H1 (cell line): ENCODE results near the gene ONECUT3. TPM values are rescaled to one million over a fixed set of nuclear protein-coding genes. Genes with fewer than 3 reads are reported as not detected.

ENCODE experiments used
- CTCF ChIA-PET: fragments of 300-600 bp; sonication (Branson Sonifier 250); formaldehyde crosslinking; loops from one replicate; lab custom pipeline; 2021; ENCODE audit not compliant: partially characterized antibody; lab: Charles Lee
- POLR2A ChIA-PET: fragments of 300-600 bp; sonication (Branson Sonifier 250); formaldehyde crosslinking; loops from one replicate; lab custom pipeline; 2021; ENCODE audit warnings: inconsistent platforms; ENCODE audit not compliant: partially characterized antibody; lab: Charles Lee
- DNase-seq, 2 experiments: peaks; one replicate each; pipeline versions ENCODE4 v3.0.0 to v3.0.0-alpha.2; 2010 to 2022; ENCODE audit warnings: low spot score in 2 of 2, low read depth in 1 of 2, mixed read lengths in 1 of 2
- FAIRE-seq: peaks from 2 replicates; lab custom pipeline; 2011; peaks lifted over from hg19 to GRCh38; lab: Jason Lieb, UNC
- H2AFZ ChIP-seq: 2 replicates; pipeline ENCODE4 v1.8.1; 2012; ENCODE audit warnings: low read length, inconsistent platforms
- H2AK5ac ChIP-seq: 2 replicates; pipeline ENCODE4 v1.6.1; 2013; ENCODE audit warnings: low read depth, low read length
- H2BK120ac ChIP-seq: replicated peaks from 2 replicates; pipeline ENCODE3; 2013; ENCODE audit warnings: low read depth, low read length, inconsistent platforms
- H2BK12ac ChIP-seq: 2 replicates; pipeline ENCODE4 v1.6.1; 2013; ENCODE audit warnings: low read depth, low read length
- H2BK15ac ChIP-seq: 2 replicates; pipeline ENCODE4 v1.6.1; 2013; ENCODE audit warnings: low read length
- H2BK20ac ChIP-seq: 2 replicates; pipeline ENCODE4 v1.6.1; 2013; ENCODE audit warnings: low read length
- H2BK5ac ChIP-seq: 2 replicates; pipeline ENCODE4 v1.6.1; 2013; ENCODE audit warnings: low read depth, low read length
- H3K14ac ChIP-seq: 2 replicates; pipeline ENCODE4 v1.6.1; 2013; ENCODE audit warnings: inconsistent platforms; ENCODE audit not compliant: insufficient read length
- H3K18ac ChIP-seq: 2 replicates; pipeline ENCODE4 v1.6.1; 2013; ENCODE audit warnings: low read length; ENCODE audit errors: extremely low read depth
- H3K23ac ChIP-seq: 2 replicates; pipeline ENCODE4 v1.6.1; 2013; ENCODE audit warnings: inconsistent platforms; ENCODE audit not compliant: insufficient read length
- H3K23me2 ChIP-seq: 2 replicates; pipeline ENCODE4 v1.6.1; 2013; ENCODE audit warnings: low read depth, low read length
- H3K27ac ChIP-seq: 2 replicates; pipeline ENCODE4 v1.6.1; 2011; ENCODE audit warnings: low read depth, low read length, inconsistent platforms
- H3K27me3 ChIP-seq, 4 experiments: replicated peaks in 1 of 4; 1 replicate in 1 of 4; 2 replicates in 3 of 4; pipeline versions ENCODE4 v1.6.1 to v1.8.1; 2011 to 2013; ENCODE audit warnings: low read length in 3 of 4, mild to moderate bottlenecking in 3 of 4, inconsistent platforms in 2 of 4, mixed read lengths in 2 of 4, moderate library complexity in 1 of 4; ENCODE audit not compliant: control insufficient read depth in 3 of 4, insufficient read depth in 3 of 4; ENCODE audit errors: extremely low read depth in 1 of 4
- H3K36me3 ChIP-seq, 4 experiments: 2 replicates each; pipeline versions ENCODE4 v1.6.1 to v1.8.1; 2011 to 2013; ENCODE audit warnings: mild to moderate bottlenecking in 4 of 4, low read length in 3 of 4, moderate library complexity in 2 of 4, control low read depth in 1 of 4, inconsistent platforms in 1 of 4; ENCODE audit not compliant: insufficient read depth in 4 of 4, control insufficient read depth in 2 of 4
- H3K4ac ChIP-seq: replicated peaks from 2 replicates; pipeline ENCODE3; 2013; ENCODE audit warnings: low read length, low read depth, mixed read lengths, inconsistent platforms; ENCODE audit not compliant: insufficient read length
- H3K4me1 ChIP-seq, 4 experiments: replicated peaks in 1 of 4; 1 replicate in 1 of 4; 2 replicates in 3 of 4; pipeline versions ENCODE4 v1.6.1 to v1.8.1; 2011 to 2013; ENCODE audit warnings: low read length in 3 of 4, inconsistent platforms in 2 of 4, mixed read lengths in 1 of 4; ENCODE audit not compliant: insufficient read depth in 4 of 4, control insufficient read depth in 3 of 4
- H3K4me2 ChIP-seq, 2 experiments: 2 replicates each; pipeline versions ENCODE4 v1.6.1 to v1.8.1; 2011 to 2013; ENCODE audit warnings: low read depth in 2 of 2, low read length in 2 of 2, control low read depth in 1 of 2, inconsistent platforms in 1 of 2, mild to moderate bottlenecking in 1 of 2; ENCODE audit not compliant: insufficient read depth in 1 of 2
- H3K4me3 ChIP-seq, 4 experiments: fragments of 200-600, 300-600 bp in 1 of 4; sonication (generic), shearing (Covaris generic), sonication (Bioruptor Twin) in 1 of 4; 2 replicates each; pipeline versions ENCODE4 v1.5.1 to v1.8.1; 2011 to 2016; ENCODE audit warnings: low read length in 4 of 4, low read depth in 3 of 4, control low read depth in 2 of 4, inconsistent platforms in 2 of 4, mild to moderate bottlenecking in 2 of 4, mixed read lengths in 1 of 4, moderate library complexity in 1 of 4; ENCODE audit not compliant: insufficient read depth in 2 of 4; ENCODE audit errors: extremely low read depth in 1 of 4
- H3K56ac ChIP-seq: replicated peaks from 2 replicates; pipeline ENCODE3; 2013; ENCODE audit warnings: low read depth, mild to moderate bottlenecking, mixed read lengths, low read length, inconsistent platforms; ENCODE audit not compliant: insufficient read length
- H3K79me1 ChIP-seq: 2 replicates; pipeline ENCODE4 v1.6.1; 2013; ENCODE audit warnings: low read depth, low read length, control low read depth
- H3K79me2 ChIP-seq, 2 experiments: 2 replicates each; pipeline versions ENCODE4 v1.6.1 to v1.8.1; 2012 to 2013; ENCODE audit warnings: low read length in 2 of 2, mild to moderate bottlenecking in 2 of 2, inconsistent platforms in 1 of 2; ENCODE audit not compliant: insufficient read depth in 2 of 2, control insufficient read depth in 1 of 2
- H3K9ac ChIP-seq, 4 experiments: replicated peaks in 1 of 4; 1 replicate in 1 of 4; 2 replicates in 3 of 4; pipeline versions ENCODE4 v1.6.1 to v1.8.1; 2011 to 2013; ENCODE audit warnings: low read depth in 3 of 4, low read length in 3 of 4, control low read depth in 2 of 4, mild to moderate bottlenecking in 2 of 4, moderate library complexity in 2 of 4, inconsistent platforms in 1 of 4; ENCODE audit errors: extremely low read depth in 1 of 4
- H3K9me3 ChIP-seq, 2 experiments: 2 replicates each; pipeline versions ENCODE4 v1.6.1 to v1.8.1; 2012 to 2013; ENCODE audit warnings: mild to moderate bottlenecking in 2 of 2, moderate library complexity in 2 of 2, control low read depth in 1 of 2, inconsistent platforms in 1 of 2, low read depth in 1 of 2, low read length in 1 of 2, mixed read lengths in 1 of 2; ENCODE audit not compliant: insufficient read depth in 2 of 2
- H4K20me1 ChIP-seq, 2 experiments: replicated peaks in 1 of 2; 2 replicates each; pipeline versions ENCODE3 to v1.8.1; 2011 to 2013; ENCODE audit warnings: inconsistent platforms in 2 of 2, low read length in 2 of 2, mild to moderate bottlenecking in 1 of 2; ENCODE audit not compliant: insufficient read depth in 2 of 2, control insufficient read depth in 1 of 2
- H4K5ac ChIP-seq: 2 replicates; pipeline ENCODE4 v1.6.1; 2013; ENCODE audit warnings: low read length, low read depth, mixed read lengths, inconsistent platforms; ENCODE audit not compliant: insufficient read length
- H4K8ac ChIP-seq: 2 replicates; pipeline ENCODE4 v1.8.0; 2013; ENCODE audit warnings: mild to moderate bottlenecking, moderate library complexity, low read length, inconsistent platforms; ENCODE audit not compliant: insufficient read depth; ENCODE audit errors: extremely low read depth
- H4K91ac ChIP-seq: replicated peaks from 2 replicates; pipeline ENCODE3; 2013; ENCODE audit warnings: low read length, mixed read lengths, inconsistent platforms; ENCODE audit not compliant: insufficient read length
- FOSL1 ChIP-seq: IDR thresholded peaks from 2 replicates; pipeline ENCODE4 v1.6.1; 2011; ENCODE audit warnings: mild to moderate bottlenecking, low read depth, low read length, moderate library complexity; ENCODE audit not compliant: insufficient read depth
- SUZ12 ChIP-seq: fragments of 200-600 bp; sonication (generic); IDR thresholded peaks from 2 replicates; pipeline ENCODE4 v1.6.1; 2012; ENCODE audit warnings: mild to moderate bottlenecking, inconsistent platforms, low read length, moderate library complexity, mixed read lengths
- TAF7 ChIP-seq: optimal IDR thresholded peaks from 2 replicates; pipeline ENCODE3; 2011; ENCODE audit warnings: low read depth, mild to moderate bottlenecking, inconsistent platforms, low read length, moderate library complexity, borderline replicate concordance
- WGBS, 2 experiments: shearing (Covaris generic) in 1 of 2; methylation state at CpG; one replicate each; pipeline versions ENCODE4 v1.1.6 to v1.1.7; 2013 to 2015; ENCODE audit warnings: low lambda C conversion rate in 2 of 2, mixed read lengths in 2 of 2, inconsistent platforms in 1 of 2, low coverage in 1 of 2, missing lambda C conversion rate in 1 of 2; ENCODE audit not compliant: insufficient replicate concordance in 2 of 2, insufficient coverage in 1 of 2, insufficient read length in 1 of 2; ENCODE audit errors: extremely low coverage in 1 of 2, missing lambda C conversion rate in 1 of 2; 5-methylcytosine and 5-hydroxymethylcytosine counted together
- polyA plus RNA-seq, 7 experiments: library from polyadenylated mRNA; depleted of rRNA in 3 of 7; stranded (reverse) in 5 of 7; unstranded in 2 of 7; fragments of >200 nt in 5 of 7; fragments of 200-250 nt in 2 of 7; gene quantifications; 1 replicate in 5 of 7; 2 replicates in 1 of 7; 4 replicates in 1 of 7; pipeline versions ENCODE4 v1.2.1 to v1.2.3, GENCODE V29; 2011 to 2013; ENCODE audit warnings: missing spikeins in 2 of 7, mixed read lengths in 2 of 7
- total RNA-seq: library from RNA; stranded (reverse); fragmentation: NEBNext Ultra II Directional; extraction: Animal tissue kit (Norgen Biotek cat#: 25700); gene quantifications from 2 replicates; pipeline ENCODE4 v1.2.1, GENCODE V29; 2021

Gene ONECUT3
- total and polyA plus RNA-seq, 2 of the 8 experiments (the other 6 are each of a cell fraction or from before 2014, with no cell fraction given) = not detected

DNA sequence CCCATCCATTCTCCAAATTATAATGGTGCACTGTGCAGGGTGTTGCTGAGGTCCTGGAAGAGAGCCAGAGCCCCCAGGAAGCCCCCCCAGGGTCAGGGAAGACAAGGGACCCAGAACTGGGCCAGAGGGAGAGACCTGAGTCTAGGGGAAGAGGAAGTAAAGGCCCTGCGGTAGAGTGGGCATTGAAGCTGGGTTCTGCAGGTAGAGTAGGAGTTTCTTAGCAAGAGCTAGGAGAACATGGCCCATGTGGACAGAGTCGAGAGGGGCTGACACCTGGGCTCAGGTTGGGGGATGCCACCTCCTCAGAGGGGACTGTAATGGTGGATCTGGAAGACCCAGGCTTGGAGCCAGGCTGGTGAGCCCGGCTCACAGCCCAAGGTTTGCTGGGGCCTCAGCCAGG is 17.0 kb upstream of the ONECUT3 start:
- H4K5ac ChIP-seq = no peak overlapping the region
- no peak overlapping the region for H3K23ac ChIP-seq
- H3K9ac ChIP-seq = no peak overlapping the region
- H4K8ac ChIP-seq = no peak overlapping the region
- ChIA-PET POLR2A (no interaction called here), CTCF (interaction anchor here (0.6 to 3.9 kb wide), 5 partner anchors 32 to 117 kb away, joined by 3 to 12 read pairs (median 4); no protein-coding TSS in a partner anchor)
- H3K9me3 ChIP-seq = peaks cover 0 to 3% of the 10 kb centered on the region in 2 experiments; a peak in 1 of 4 replicates
- no peak overlapping the region for H2AK5ac ChIP-seq
- H2BK15ac ChIP-seq = no peak overlapping the region
- H3K23me2 ChIP-seq = no peaks in the 10 kb centered on the region
- no peak overlapping the region for H2BK12ac ChIP-seq
- H3K4me1 ChIP-seq = 0 out of 7 replicates have a peak, but pooled peaks cover 0 to 2% (median 0%) of the 10 kb centered on the region in 4 experiments
- no peak overlapping the region for H2BK5ac ChIP-seq
- H4K91ac ChIP-seq = no peak overlapping the region
- WGBS, 2 experiments = 90% methylated on average over 3 of the region's 3 CpGs; no CpG with 5 or more reads in 1 of the 2 experiments
- H3K18ac ChIP-seq = no peak overlapping the region
- no peak overlapping the region for H2AFZ ChIP-seq
- no peaks in the 10 kb centered on the region for H3K36me3 ChIP-seq
- no peak for TF ChIP-seq FOSL1
- no peak for TF ChIP-seq SUZ12
- TF ChIP-seq TAF7 = no peak
- no peak overlapping the region for H3K4ac ChIP-seq
- H4K20me1 ChIP-seq = peaks cover 0 to 1% of the 10 kb centered on the region in 2 experiments
- H3K4me2 ChIP-seq = no peak overlapping the region
- no peak overlapping the region for H3K27ac ChIP-seq
- H3K56ac ChIP-seq = no peak overlapping the region
- H2BK120ac ChIP-seq = no peak overlapping the region
- H2BK20ac ChIP-seq = no peak overlapping the region
- H3K27me3 ChIP-seq = peaks cover 0 to 12% (median 2%) of the 10 kb centered on the region in 4 experiments; a peak in 5 of 7 replicates
- FAIRE-seq = no peak
- H3K79me2 ChIP-seq = no peaks in the 10 kb centered on the region
- H3K4me3 ChIP-seq = no peak overlapping the region
- no peaks in the 10 kb centered on the region for H3K79me1 ChIP-seq
- H3K14ac ChIP-seq = no peak overlapping the region
- DNase-seq = no peak
